Cerebellar nuclear complex (tissue), 1 donor: ENCODE data around the gene AIPL1.

Source experiments
- DNase-seq, 2 experiments: peaks; one replicate each; lab custom pipeline; 2025; lab: John Stamatoyannopoulos, UW

The AIPL1 gene

GRCh38 chr17:6415616-6416015 lies 19.3 kb downstream of the AIPL1 start:
- no peak for DNase-seq

- no peak for DNase-seq
These were observed 21.9 kb downstream of the AIPL1 start for GRCh38 chr17:6413065-6413464.

GRCh38 chr17:6408735-6409134 lies 26.2 kb downstream of the AIPL1 start:
- DNase-seq, result no peak

- no peak for DNase-seq
These were observed 26.6 kb downstream of the AIPL1 start for GRCh38 chr17:6408276-6408675.

- no peak for DNase-seq
These were observed 32.7 kb downstream of the AIPL1 start for GRCh38 chr17:6402258-6402657.

GRCh38 chr17:6398955-6399354 lies 36.0 kb downstream of the AIPL1 start:
- DNase-seq, result no peak

GRCh38 chr17:6394055-6394606 lies 40.8 kb downstream of the AIPL1 start:
- DNase-seq, result no peak

GRCh38 chr17:6393351-6393952 lies 41.5 kb downstream of the AIPL1 start:
- DNase-seq, result no peak

- no peak for DNase-seq
These were observed 42.1 kb downstream of the AIPL1 start for GRCh38 chr17:6392609-6393350.

- DNase-seq, result no peak
These were observed 46.5 kb downstream of the AIPL1 start for GRCh38 chr17:6388416-6388815.

- DNase-seq, result no peak
These were observed 47.1 kb downstream of the AIPL1 start for GRCh38 chr17:6387858-6388257.

- no peak for DNase-seq
These were observed 47.5 kb downstream of the AIPL1 start for GRCh38 chr17:6387442-6387841.

- no peak for DNase-seq
These were observed 48.8 kb downstream of the AIPL1 start for GRCh38 chr17:6386041-6386630.

- DNase-seq, result no peak
These were observed 50.4 kb downstream of the AIPL1 start for GRCh38 chr17:6384481-6384880.

GRCh38 chr17:6381526-6382465 lies 53.1 kb downstream of the AIPL1 start:
- no peak for DNase-seq

GRCh38 chr17:6380915-6381438 lies 53.9 kb downstream of the AIPL1 start:
- no peak for DNase-seq

GRCh38 chr17:6377906-6378305 lies 57.0 kb downstream of the AIPL1 start:
- no peak for DNase-seq

- DNase-seq, result no peak
These were observed 58.0 kb downstream of the AIPL1 start for GRCh38 chr17:6376931-6377361.

GRCh38 chr17:6374761-6375312 lies 60.1 kb downstream of the AIPL1 start:
- no peak for DNase-seq

- DNase-seq, result no peak
These were observed 60.6 kb downstream of the AIPL1 start for GRCh38 chr17:6374271-6374691.
